ENCODE results near the gene LONP2. TPM values are rescaled to one million over a fixed set of nuclear protein-coding genes. Genes with fewer than 3 reads are reported as not detected.

LONP2 gene
- total RNA-seq, 1 experiment from 2014 or later, result 41.5 TPM

- no peak overlapping the region for H3K4me3 ChIP-seq (ENCODE audit: low read length)
- H4K20me1 ChIP-seq (ENCODE audit: low read length), result no peaks in the 10 kb centered on the region
- H3K4me1 ChIP-seq (ENCODE audit: insufficient read depth, low read length), result peaks cover 10% of the 10 kb centered on the region
- ATAC-seq (no peak), DNase-seq (no peak)
- H3K9ac ChIP-seq (ENCODE audit: low read length), result no peak overlapping the region
- ChIA-PET POLR2A (ENCODE audit: unreplicated experiment) (no interaction called here), CTCF (no interaction called here)
- no peak for TF ChIP-seq EZH2 (IDR thresholded peaks at IDR 0.05; ENCODE audit: low read length, unreplicated experiment)
- no peak for TF ChIP-seq CTCF (conservative IDR thresholded peaks at IDR 0.05; ENCODE audit: low read depth, low read length)
- TF ChIP-seq EZH2phosphoT487 (IDR thresholded peaks at IDR 0.05; ENCODE audit: borderline replicate concordance, low read length), result no peak
- intact Hi-C loops (cut with micrococcal nuclease), result no loop called here
- no peak overlapping the region for H3K4me2 ChIP-seq (ENCODE audit: low read length)
- no peaks in the 10 kb centered on the region for H3F3A ChIP-seq (ENCODE audit: low read length, unreplicated experiment)
- H3K27me3 ChIP-seq (ENCODE audit: low read length), result no peaks in the 10 kb centered on the region
- H2AFZ ChIP-seq (ENCODE audit: low read length), result no peak overlapping the region
- no peaks in the 10 kb centered on the region for H3K36me3 ChIP-seq (ENCODE audit: low read depth, low read length)
- no peaks in the 10 kb centered on the region for H3K9me3 ChIP-seq (ENCODE audit: low read length)
- H3K9me2 ChIP-seq (replicated peaks; ENCODE audit: low read length), result no peaks in the 10 kb centered on the region
- BruUV-seq (replicated peaks), result no TSS peak
- H3K27ac ChIP-seq (ENCODE audit: low read length), result no peak overlapping the region
- H3K79me2 ChIP-seq (ENCODE audit: low read length), result no peaks in the 10 kb centered on the region
Measured at GRCh38 chr16:48197294-48197693, 46.8 kb upstream of the LONP2 start.

- no peaks in the 10 kb centered on the region for H3K9me3 ChIP-seq (ENCODE audit: low read length)
- CTCF ChIA-PET, result no interaction called here
- ATAC-seq (no peak), DNase-seq (no peak)
- intact Hi-C loops (cut with micrococcal nuclease), result no loop called here
- TF ChIP-seq CTCF (conservative IDR thresholded peaks at IDR 0.05; ENCODE audit: low read depth, low read length) (no peak), EZH2 (IDR thresholded peaks at IDR 0.05; ENCODE audit: low read length, unreplicated experiment) (no peak), EZH2phosphoT487 (IDR thresholded peaks at IDR 0.05; ENCODE audit: borderline replicate concordance, low read length) (no peak)
- no peak overlapping the region for H3K27ac ChIP-seq (ENCODE audit: low read length)
- no peaks in the 10 kb centered on the region for H3K79me2 ChIP-seq (ENCODE audit: low read length)
- H2AFZ ChIP-seq (ENCODE audit: low read length), result no peak overlapping the region
- no peaks in the 10 kb centered on the region for H3F3A ChIP-seq (ENCODE audit: low read length, unreplicated experiment)
- no TSS peak for BruUV-seq (replicated peaks)
- no peak overlapping the region for H3K9ac ChIP-seq (ENCODE audit: low read length)
- no peaks in the 10 kb centered on the region for H3K27me3 ChIP-seq (ENCODE audit: low read length)
- no peaks in the 10 kb centered on the region for H3K36me3 ChIP-seq (ENCODE audit: low read depth, low read length)
- no peaks in the 10 kb centered on the region for H4K20me1 ChIP-seq (ENCODE audit: low read length)
- POLR2A ChIA-PET (ENCODE audit: unreplicated experiment), result no interaction called here
- no peak overlapping the region for H3K4me2 ChIP-seq (ENCODE audit: low read length)
- H3K4me3 ChIP-seq (ENCODE audit: low read length), result no peak overlapping the region
- H3K4me1 ChIP-seq (ENCODE audit: insufficient read depth, low read length), result no peaks in the 10 kb centered on the region
- H3K9me2 ChIP-seq (replicated peaks; ENCODE audit: low read length), result no peaks in the 10 kb centered on the region
Measured at GRCh38 chr16:48201515-48202201, 42.4 kb upstream of the LONP2 start.

GRCh38 chr16:48203974-48204824 lies 39.9 kb upstream of the LONP2 start:
- no peaks in the 10 kb centered on the region for H3K27me3 ChIP-seq (ENCODE audit: low read length)
- no peaks in the 10 kb centered on the region for H3K79me2 ChIP-seq (ENCODE audit: low read length)
- POLR2A ChIA-PET (ENCODE audit: unreplicated experiment), result no interaction called here
- H4K20me1 ChIP-seq (ENCODE audit: low read length), result no peaks in the 10 kb centered on the region
- intact Hi-C loops (cut with micrococcal nuclease), result no loop called here
- H3K4me1 ChIP-seq (ENCODE audit: insufficient read depth, low read length), result no peaks in the 10 kb centered on the region
- H3K9me3 ChIP-seq (ENCODE audit: low read length), result no peaks in the 10 kb centered on the region
- H3K4me3 ChIP-seq (ENCODE audit: low read length), result no peak overlapping the region
- no TSS peak for BruUV-seq (replicated peaks)
- no peak overlapping the region for H3K27ac ChIP-seq (ENCODE audit: low read length)
- DNase-seq (no peak), ATAC-seq (no peak)
- H3K9ac ChIP-seq (ENCODE audit: low read length), result no peak overlapping the region
- no peak overlapping the region for H3K4me2 ChIP-seq (ENCODE audit: low read length)
- H3F3A ChIP-seq (ENCODE audit: low read length, unreplicated experiment), result no peaks in the 10 kb centered on the region
- H2AFZ ChIP-seq (ENCODE audit: low read length), result no peak overlapping the region
- H3K36me3 ChIP-seq (ENCODE audit: low read depth, low read length), result no peaks in the 10 kb centered on the region
- H3K9me2 ChIP-seq (replicated peaks; ENCODE audit: low read length), result no peaks in the 10 kb centered on the region
- CTCF ChIA-PET, result no interaction called here
- no peak for TF ChIP-seq CTCF (conservative IDR thresholded peaks at IDR 0.05; ENCODE audit: low read depth, low read length)
- no peak for TF ChIP-seq EZH2phosphoT487 (IDR thresholded peaks at IDR 0.05; ENCODE audit: borderline replicate concordance, low read length)
- no peak for TF ChIP-seq EZH2 (IDR thresholded peaks at IDR 0.05; ENCODE audit: low read length, unreplicated experiment)
